DMS 273 treated with DMSO at 0.1 percent for 48 hours (cell line): Measurements from ENCODE around the gene OR4F15.
"Not testable (repeated sequence)": the region's sequence is repeated elsewhere in the genome, so short reads cannot be mapped to it uniquely, and the experiment has no call there.

ENCODE experiments used
- DNase-seq: peaks from one replicate; lab custom pipeline; 2025; lab: John Stamatoyannopoulos, UW

Gene OR4F15, protein sequence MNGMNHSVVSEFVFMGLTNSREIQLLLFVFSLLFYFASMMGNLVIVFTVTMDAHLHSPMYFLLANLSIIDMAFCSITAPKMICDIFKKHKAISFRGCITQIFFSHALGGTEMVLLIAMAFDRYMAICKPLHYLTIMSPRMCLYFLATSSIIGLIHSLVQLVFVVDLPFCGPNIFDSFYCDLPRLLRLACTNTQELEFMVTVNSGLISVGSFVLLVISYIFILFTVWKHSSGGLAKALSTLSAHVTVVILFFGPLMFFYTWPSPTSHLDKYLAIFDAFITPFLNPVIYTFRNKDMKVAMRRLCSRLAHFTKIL

DNA sequence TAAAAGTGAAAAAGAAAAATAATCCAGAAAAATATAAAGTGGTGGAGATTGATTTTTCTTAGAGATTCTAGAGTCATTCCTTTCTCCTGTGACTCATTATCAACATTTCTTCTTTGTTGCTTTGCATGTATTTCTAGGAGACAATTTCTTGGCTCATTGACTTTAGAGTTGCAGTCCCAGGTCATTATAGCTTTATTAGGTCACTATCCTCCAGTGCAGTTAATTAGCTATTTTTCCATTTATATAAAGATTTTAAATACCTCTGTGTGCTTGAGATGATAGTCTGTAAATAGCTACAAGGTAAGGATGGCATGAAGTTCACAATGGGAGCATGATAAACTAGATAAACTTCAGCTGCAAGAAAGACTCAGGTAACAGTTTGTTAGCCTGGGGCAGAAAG lies at the start of gene OR4F15:
Gene OR4F15 (plus strand): TSS at position 301 of the 400 bp plus-strand sequence. CDS start 5,985 bp downstream, outside the sequence.
- DNase-seq: no peak

DNA sequence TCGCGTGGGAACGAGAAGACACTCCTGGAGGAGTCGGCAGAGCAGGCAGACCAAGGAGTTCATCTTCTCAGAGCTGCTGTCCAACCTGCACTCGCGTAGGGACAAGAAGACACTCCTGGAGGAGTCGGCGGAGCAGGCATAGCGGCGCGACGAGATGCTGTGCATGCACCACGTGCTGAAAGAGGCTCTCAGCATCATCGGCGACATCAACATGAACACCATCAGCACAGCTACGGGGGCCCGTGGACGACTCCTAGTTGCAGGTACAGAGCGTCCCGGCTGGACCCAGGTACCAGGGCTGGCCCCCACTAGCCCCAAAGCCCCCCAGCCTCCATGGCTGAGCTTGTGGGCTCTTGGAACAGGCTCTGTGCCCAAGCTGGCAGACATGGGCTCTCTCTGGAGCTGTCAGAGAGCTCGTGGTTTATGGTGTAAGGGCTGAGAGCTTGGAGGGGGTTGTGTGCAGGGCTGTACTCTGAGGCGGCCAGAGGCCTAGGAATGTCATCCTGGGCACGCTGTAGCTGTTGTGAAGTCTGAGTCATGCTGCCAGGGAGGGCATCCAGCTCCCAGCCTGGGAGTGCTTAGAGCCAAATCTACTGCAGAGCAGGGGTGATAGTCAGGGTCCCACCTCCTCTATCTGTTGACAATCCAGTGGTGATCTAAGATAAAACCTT lies 47.2 kb upstream of the OR4F15 start:
- not testable (repeated sequence) for DNase-seq

DNA sequence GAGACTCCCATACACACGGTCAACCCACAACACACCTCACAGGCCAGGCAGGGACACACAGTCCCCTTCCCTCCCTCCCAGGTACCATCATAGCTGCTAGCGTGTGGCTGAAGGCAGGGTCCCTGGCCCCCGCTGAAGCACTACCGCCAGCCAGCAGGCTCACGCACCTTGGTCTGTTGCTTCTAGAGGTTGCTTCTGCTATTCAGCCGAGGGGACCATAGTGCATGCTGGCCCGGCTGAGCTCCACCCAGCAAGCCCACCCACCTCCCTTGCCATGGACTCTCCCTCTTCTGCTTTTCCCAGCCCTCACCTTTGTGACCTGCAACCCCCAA lies 46.7 kb upstream of the OR4F15 start:
- DNase-seq: not testable (repeated sequence)

DNA sequence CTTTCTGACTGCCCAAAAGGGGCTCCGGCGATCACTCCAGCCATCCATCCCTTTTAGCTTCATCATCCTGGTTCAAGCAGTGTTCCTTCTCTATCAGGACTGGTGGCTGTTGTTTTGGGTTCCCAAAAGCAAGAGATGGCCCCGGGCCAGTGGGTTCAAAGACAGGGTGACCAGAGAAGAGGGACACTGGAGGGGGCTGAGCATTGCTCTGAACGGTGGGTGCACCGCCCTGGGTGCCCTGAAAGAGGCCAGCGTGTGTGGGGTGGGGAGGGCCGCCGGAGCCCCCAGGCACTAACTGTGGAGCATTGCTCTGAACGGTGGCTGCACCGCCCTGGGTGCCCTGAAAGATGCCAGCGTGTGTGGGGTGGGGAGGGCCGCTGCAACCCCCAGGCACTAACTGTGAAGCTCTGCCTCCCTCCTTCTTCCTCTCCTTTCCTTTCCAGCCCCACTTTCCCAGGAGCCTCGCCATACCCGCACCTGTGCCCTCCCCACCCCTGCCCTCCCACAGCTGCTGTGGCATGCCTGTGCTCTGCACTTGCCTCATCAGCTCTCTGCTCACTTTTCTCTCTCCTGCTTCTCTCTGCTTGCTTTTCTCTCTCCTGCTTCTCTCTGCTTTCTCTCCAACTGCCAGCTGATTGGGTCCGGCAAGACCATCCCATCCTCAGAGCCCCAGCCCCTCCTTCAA lies 46.1 kb upstream of the OR4F15 start:
- DNase-seq: no peak

DNA sequence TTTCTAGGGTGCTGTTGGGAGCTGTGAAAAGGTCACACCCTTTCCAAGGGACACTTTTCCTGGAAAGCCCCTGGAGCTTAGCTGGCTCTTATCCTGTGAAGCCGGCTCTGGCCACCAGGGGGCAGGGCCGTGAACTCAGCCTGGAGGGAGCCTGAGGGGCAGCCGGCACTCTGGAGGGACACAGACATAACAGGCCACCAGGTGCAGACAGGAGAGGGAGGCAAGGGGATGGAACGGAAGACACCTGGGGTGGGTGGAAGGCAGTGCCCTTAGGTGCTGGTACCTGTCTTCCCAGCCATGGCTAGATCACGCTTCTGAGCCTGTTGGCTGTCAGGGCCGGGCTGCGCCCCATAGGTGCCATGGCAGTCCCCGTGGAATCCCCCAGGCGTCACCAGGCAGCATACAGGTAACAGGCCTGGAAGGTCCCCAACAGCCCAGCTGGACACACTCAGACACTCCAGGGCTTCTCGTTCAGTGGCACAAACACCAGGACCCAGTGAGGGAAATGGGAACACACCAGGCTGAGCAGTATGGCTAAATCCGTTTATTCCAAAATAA lies 44.8 kb upstream of the OR4F15 start:
- not testable (repeated sequence) for DNase-seq

DNA sequence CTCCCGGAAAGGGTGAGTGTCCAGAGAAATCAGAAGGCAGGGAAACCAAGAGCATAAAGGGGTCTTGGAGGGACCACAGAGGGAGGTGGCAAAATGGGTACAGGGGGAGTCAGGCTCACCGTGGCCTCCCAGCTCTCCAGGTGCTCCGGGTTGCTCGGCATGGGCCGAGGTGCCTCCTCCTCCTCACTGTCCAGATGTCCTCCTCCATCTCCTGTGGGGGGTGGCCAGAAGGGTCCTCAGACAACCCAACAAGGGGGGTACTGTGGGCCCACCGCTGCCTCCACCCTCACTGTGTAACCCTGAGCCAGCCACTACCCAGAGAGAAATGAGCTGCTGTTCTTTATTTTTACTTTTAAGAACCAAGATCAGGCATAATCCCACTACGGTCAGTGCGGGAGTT lies 39.1 kb upstream of the OR4F15 start:
- DNase-seq: no peak

DNA sequence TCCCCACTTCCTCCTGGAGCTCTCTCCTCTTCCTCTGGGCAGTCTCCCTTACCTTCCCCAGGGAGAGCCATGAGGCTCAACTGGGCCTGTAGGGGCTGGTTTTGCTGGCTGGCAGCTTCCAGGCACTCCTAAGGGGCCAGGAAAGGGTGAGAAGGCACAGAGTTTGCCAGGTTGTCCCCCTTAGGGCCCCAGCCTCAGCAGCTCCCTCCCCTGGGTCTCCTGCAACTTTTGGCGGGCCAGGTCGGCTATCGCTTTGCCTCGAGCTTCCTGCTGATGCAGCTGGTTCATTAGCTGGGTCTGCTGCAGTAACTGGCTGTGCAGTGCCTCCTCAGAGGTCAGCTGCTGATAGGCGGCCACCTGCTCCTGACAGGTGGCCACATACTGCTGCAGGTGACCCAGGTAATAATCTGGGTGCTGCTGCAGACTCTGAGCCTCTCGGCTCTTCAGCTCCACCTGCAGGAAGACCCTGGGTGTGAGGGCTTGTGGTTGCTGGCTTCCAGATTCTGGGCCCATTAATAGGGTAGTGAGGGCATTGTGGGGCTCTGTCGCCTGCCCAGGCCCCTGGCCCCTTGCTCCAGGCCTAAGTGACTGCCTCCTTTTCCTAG lies 38.4 kb upstream of the OR4F15 start:
- no peak for DNase-seq

DNA sequence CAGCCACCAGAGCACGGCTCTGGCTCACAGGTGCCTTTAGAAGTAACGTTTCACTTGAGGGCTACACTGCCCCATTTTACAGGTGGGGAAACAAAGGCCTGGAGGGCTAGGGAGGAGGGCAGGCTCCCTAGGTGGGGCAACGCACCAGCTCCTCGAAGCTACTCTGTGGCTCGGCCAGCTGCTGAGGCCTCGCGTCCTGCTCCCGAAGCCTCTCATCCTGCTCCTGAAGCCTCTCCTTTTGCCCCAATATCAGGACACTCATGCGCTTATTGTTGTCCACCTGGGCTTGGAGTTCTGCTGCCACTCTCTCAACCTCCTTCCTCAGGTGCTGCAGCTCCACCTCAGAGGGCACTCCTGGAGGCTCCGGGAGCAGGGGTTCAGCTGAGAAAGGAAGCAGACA lies 36.9 kb upstream of the OR4F15 start:
- DNase-seq: no peak

DNA sequence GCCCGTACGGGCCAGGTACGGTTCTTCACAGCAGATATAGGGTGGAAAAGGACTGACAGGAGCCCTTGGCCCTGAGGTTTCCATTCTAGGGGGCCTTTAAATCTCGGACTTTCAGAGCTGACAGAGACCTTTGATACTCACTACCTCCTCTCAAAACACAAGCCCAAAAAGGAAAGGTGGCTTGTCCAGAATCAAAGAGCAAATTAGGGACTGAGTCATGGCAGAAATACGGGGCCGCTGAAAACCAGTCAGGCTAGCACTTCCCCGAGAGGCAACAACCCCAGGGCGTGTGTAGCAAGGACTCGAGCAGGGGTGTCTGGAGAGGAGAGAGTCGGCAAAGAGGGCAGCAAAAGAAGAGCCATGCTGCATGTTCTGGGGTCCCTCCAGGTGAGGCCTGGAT lies 33.4 kb upstream of the OR4F15 start:
- not testable (repeated sequence) for DNase-seq

DNA sequence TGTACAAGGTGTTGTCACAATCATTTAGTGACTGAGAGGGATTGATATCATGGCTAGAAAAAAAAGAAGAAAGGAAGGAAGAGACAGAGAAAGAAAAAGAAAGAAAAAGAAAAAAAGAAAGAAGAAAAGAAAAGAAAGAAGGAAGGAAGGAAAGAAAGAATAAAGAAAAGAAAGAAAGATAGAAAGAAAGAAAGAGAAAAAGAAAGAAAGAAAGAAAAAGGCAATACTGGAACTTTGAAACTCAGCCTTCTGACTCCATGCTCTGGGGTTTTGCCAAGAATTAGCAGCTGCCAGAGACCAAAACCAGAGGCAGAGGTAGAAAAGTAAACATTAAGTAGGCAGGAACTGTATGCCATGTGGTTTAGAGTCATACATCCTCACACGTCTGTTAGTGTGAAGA lies 31.8 kb upstream of the OR4F15 start:
- not testable (repeated sequence) for DNase-seq

DNA sequence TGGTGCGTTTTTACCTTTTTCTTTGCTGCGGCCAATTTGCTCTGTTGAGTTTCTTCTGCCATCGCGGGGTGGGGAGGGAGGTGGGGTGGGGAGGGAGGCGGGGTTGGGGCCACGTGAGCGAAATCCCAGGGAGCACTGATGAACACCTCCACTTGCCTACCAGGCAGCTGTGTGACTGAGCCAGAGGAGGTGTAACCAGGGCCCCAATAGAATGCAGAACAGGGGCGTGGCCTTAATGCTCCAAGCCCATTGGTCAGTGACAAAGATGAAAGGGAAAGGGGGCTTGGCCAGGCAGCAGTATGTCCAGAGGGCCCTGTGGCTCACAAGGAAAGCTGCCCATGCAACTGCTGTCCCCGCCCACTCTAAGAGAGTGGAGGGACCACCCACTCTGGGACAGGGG lies 30.1 kb upstream of the OR4F15 start:
- no peak for DNase-seq

DNA sequence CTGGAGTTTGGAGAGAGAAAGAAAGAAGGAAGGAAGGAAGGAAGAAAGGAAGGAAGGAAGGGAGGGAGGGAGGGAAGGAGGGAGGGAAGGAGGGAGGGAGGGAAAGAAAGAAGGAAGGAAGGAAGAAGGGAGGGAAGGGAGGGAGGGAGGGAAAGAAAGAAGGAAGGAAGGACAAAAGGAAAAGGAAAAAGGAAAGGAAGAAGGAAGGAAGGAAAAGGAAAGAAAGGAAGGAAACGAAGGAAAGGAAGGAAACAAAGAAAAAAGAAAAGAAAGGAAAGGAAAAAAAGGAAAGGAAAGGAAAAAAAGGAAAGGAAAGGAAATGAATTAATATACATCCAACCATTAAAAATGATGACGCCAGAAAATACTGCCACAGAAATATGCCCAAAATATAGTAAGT lies 27.4 kb upstream of the OR4F15 start:
- DNase-seq: no peak

DNA sequence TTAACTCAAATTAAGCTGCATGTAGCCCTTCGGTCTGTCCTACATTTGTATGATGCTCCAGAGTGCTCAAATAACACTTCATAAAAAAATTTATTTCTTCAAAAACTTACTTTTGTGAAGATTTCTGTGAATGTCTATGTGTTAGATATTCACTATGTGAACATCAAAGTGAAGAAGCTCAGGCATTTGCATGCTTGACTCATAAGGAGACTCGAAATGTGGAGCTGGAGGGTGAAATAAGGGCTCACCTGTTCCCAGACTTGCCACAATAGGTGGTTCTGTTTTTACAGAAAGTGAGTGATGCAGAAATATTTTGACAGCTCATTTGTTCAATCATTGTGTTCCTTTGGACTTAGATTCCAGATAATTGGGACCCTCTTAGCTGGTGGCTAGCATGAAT lies 25.6 kb upstream of the OR4F15 start:
- not testable (repeated sequence) for DNase-seq

DNA sequence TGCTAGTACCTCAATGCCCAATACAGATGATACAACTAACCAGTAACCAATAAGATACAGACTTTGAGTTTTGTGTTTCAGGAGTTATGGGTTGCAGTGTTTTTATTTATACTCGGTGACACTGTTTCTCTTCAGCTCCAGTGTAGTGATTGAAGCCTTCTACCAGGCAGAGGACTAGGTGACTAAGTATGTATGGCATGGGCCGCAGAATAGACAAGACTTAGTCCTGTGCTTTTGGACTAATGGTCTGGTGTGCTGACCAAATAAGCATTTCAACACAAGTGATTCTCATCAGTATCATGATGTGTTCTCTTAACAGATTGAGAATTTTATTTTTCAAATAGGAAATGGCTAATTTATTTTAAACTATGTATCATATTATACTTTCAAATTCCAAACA lies 24.0 kb upstream of the OR4F15 start:
- not testable (repeated sequence) for DNase-seq

DNA sequence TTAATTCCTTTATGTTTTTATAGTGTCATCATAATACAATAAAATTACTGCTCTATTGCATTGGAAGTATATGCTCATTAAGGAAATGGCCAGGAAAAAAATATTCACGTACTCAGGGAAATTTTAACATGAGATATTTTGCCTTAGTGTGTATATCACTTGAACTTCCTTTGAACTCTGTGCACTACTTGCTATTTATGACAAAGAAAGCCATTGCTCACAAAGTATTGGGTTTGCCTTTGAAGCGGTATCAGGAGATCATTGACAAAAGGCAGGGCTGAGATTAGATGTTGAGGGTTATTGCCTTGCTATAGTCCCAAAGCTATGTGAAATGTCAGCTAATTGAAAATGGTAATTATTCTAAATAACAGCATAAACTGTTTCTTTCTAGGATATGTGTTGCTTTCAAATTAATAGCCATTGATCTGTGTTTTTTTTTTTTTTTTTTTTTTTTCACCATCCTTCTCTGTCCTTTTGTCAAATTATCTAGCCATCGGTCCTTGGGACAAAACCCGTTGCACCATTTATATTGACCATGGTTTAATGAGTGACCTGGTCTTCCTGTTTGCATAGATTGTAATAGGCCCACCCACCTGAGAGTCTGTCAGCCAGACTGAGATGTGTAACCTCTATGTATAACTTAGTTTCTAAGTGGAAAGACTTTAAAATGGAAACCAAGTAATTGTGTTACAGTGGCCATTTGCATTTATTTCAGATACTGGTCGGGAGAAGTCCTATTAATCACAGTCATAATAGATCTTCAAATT lies 23.3 kb upstream of the OR4F15 start:
- DNase-seq: not testable (repeated sequence)

DNA sequence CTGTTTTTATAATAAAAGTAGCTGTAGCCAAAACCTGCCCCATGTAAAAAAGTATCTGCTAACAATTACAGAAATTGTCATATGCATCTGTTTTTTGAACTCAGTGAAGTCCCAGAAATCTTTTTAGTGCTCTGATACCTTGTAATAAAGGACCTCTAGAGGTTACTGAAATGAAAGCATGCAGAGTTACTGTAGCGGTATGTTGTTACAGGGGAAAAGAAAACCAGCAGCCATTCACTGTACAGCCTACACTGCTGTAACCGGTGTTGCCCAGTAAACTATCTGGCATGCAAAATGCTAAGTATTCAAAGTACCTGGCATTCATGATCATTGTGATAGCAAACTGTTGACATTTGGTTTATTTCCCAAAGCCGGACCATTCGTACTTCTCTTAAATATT lies 21.3 kb upstream of the OR4F15 start:
- DNase-seq: not testable (repeated sequence)

DNA sequence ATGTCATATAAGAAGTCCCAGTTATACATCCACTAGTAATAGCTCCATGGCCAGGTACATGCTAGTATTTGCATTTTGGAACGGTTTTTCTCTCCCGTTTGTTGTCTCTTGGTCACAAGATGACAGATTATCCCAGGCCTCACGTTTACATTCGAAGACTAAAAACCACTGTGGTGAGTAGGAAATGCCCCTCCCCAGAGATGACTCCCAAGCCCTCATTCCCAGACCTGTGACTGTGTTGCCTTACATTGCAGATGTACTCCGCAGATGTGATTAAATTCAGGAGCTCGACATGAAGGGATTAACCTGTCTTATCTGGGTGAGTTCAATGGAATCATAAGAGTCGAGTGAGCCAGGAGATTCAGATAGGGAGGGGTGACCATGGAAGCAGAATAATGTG lies 18.0 kb upstream of the OR4F15 start:
- not testable (repeated sequence) for DNase-seq

DNA sequence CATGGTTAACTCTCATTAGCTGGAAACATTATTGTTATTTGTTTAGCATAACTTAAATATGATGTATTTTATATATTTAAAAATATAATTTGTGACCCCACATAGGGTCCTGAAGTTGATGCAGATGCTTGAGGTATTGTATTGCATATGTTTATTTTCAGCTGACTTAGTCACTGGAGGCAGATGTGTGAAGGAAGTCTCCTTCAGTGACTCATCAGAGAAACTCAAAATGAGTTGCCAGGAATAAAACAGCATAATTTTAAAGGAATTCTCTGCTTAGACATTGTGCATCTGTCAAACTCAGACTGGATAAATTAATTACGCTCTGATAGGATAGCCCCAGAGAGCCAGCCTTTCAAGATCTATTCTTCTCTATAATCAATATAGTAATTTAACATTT lies 16.5 kb upstream of the OR4F15 start:
- no peak for DNase-seq

DNA sequence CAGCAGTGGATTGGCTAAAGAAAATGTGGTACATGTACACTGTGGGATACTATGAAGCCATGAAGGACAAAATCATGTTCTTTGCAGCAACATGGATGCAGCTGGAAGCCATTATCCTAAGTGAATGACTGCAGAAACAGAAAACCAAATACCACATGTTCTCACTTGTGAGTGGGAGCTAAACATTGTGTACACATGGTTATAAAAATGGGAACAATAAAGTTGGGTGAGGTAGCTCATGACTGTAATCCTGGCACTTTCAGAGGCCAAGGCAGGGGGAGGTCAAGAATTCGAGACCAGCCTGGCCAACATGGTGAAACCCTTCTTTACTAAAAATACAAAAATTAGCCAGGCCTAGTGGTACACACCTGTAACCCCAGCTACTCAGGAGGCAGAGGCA lies 12.3 kb upstream of the OR4F15 start:
- DNase-seq: no peak

DNA sequence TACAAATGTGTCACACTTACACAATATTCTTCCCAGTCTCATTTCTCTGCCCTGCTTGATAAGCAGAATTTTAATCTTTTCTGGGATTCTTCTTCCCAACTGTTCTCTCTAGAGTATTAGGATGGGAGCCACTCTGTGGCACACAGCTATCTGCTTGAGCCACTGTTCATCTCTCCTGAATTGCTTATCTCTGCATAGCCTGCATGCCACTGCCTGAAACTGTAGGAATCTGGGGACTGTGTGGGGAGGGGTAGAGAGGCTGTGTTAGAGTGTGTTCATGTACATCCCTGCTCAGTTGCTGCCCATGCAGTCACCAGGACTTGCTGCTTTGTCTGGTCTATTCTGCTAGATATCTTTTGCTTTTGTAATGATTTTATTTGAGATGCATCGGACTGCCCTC lies 11.0 kb upstream of the OR4F15 start:
- DNase-seq: no peak

DNA sequence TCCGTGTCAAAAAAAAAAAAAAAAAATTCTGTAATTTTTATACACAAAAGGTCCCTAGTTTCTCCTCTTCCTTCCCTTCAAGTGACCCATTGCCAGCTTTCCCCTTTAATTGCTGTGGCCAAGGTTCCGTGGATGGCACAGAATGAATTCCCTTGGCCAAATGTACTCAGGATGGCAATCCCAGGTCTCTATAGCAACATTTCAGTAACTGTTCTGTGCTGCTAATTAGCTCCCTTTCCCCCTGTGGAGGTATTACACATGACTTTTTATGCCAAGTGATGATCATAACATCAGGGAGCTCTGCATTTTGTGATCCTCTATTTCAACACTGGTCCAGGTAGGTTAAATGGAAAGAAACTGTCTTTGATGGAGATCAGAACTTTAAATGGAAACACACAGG lies 8.8 kb upstream of the OR4F15 start, which contains the start of gene OR4F6:
Gene OR4F6 (plus strand): TSS at position 301 of the 400 bp plus-strand sequence. CDS start 2,211 bp downstream, outside the sequence.
- DNase-seq: no peak

DNA sequence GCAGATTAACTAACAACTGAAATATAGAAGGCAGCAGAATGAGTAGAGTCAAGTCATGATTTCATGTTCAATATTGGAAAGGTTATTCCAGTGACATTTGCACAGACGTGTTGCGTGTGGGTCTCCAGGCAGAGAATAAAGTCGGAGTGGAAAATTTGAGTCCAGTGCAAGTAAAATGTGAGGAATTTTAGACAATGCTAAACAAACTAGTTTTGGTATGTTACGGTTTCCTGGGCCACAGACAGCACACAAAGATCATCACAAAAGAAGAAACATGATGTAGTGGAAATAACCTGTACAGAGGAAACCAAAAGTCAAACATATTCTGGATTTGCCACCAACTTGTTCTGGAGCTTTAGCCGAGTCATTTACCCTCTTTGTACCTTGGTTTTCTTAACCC lies 8.3 kb upstream of the OR4F15 start:
- no peak for DNase-seq
